GM21526 (cell line): ENCODE results near the gene ANGPTL2.

Experiments used
- ATAC-seq: cut with Tn5 transposase; IDR thresholded peaks from one replicate; pipeline ENCODE4 v1.9.1; 2021; ENCODE audit warnings: moderate library complexity; ENCODE audit not compliant: unreplicated experiment, low FRiP score

The ANGPTL2 gene

GRCh38 chr9:127081250-127082185 is 40.9 kb downstream of the ANGPTL2 start:
- ATAC-seq: no peak

GRCh38 chr9:127079446-127080140 is 42.8 kb downstream of the ANGPTL2 start:
- no peak for ATAC-seq

- no peak for ATAC-seq
Observed at GRCh38 chr9:127078988-127079387, 43.4 kb downstream of the ANGPTL2 start.

- no peak for ATAC-seq
Observed at GRCh38 chr9:127078336-127078735, 44.1 kb downstream of the ANGPTL2 start.

- no peak for ATAC-seq
Observed at GRCh38 chr9:127077644-127077946, 44.8 kb downstream of the ANGPTL2 start.

GRCh38 chr9:127076860-127077643 is 45.4 kb downstream of the ANGPTL2 start:
- no peak for ATAC-seq

GRCh38 chr9:127075624-127076372 is 46.6 kb downstream of the ANGPTL2 start:
- ATAC-seq: no peak

- no peak for ATAC-seq
Observed at GRCh38 chr9:127074561-127075548, 47.6 kb downstream of the ANGPTL2 start.

- ATAC-seq: no peak
Observed at GRCh38 chr9:127067603-127068220, 54.7 kb downstream of the ANGPTL2 start.

GRCh38 chr9:127066851-127067136 is 55.6 kb downstream of the ANGPTL2 start:
- no peak for ATAC-seq

GRCh38 chr9:127066060-127066850 is 56.2 kb downstream of the ANGPTL2 start:
- ATAC-seq: no peak

- no peak for ATAC-seq
Observed at GRCh38 chr9:127065592-127065991, 56.8 kb downstream of the ANGPTL2 start.

- ATAC-seq: no peak
Observed at GRCh38 chr9:127064335-127064734, 58.1 kb downstream of the ANGPTL2 start.

- no peak for ATAC-seq
Observed at GRCh38 chr9:127061411-127061810, 61.0 kb downstream of the ANGPTL2 start.

- no peak for ATAC-seq
Observed at GRCh38 chr9:127059765-127060361, 62.6 kb downstream of the ANGPTL2 start.

GRCh38 chr9:127059030-127059429 is 63.4 kb downstream of the ANGPTL2 start:
- ATAC-seq: no peak

GRCh38 chr9:127058645-127059021 is 63.8 kb downstream of the ANGPTL2 start:
- ATAC-seq: no peak
